ENCODE measurements around the gene IFITM2. TPM values are rescaled to one million over a fixed set of nuclear protein-coding genes. Genes with fewer than 3 reads are reported as not detected.
A peak's percentile ranks its signal among the peaks of the same experiment; 100 is the strongest.

Gene IFITM2
- total and polyA plus RNA-seq, 2 of the 4 experiments (the other 2 are of a cell fraction), result 31.2 to 564 TPM

DNA sequence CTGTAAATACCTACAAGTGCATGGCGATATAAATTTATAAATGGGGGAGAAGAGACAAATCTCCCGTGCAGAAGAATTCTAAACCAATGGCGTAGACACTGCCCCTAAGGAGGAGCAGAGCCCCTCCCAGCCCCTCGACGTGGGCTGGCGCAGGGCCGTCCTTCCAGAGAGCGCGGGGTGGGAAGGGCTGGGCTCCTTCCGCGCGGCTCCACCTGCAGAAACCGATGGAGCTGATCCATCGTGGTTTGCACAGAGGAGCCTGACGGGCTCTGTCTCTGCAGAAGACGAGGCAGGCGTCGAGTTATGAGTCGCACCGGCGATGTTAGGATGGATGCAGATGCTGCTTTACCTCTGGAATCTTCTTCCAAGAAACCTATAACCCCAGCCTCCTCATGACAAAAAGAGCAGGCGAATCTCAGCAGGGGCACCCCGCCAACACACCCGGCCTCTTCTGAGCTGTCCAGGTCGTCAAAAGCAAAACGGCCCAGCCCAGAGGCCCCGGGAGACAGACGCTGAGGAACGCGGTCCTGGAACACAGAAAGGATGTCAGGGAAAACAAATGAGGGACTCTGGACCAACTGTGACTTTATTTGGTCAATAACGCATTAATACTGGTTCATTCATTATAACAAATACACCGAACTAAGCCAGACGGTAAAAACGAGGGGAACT, 50.6 kb downstream of the IFITM2 start:
- H3K56ac ChIP-seq (ENCODE audit: extremely low read depth, insufficient read depth, low read length), result no peak overlapping the region
- H3K4me3 ChIP-seq (ENCODE audit: insufficient read depth, low read depth, low read length), result no peak overlapping the region
- no peak overlapping the region for H2BK5ac ChIP-seq (ENCODE audit: low read depth, low read length, poor library complexity, severe bottlenecking)
- H3K27ac ChIP-seq (ENCODE audit: insufficient read depth, low read length), result no peak overlapping the region
- in situ Hi-C loops (cut with MboI; ENCODE audit: low sequenced_read_pairs) (loop anchor here (10.0 kb wide), 1 partner anchor 53 kb away; the partner anchor contains the start of gene IFITM2), intact Hi-C loops (cut with micrococcal nuclease) (no loop called here), dilution Hi-C loops (cut with HindIII; ENCODE audit: low sequenced_read_pairs, unreplicated experiment) (no loop called here)
- H3K9me3 ChIP-seq (ENCODE audit: control insufficient read depth, insufficient read depth, low read length), result peaks cover 2% of the 10 kb centered on the region; the same call in 1 of the 2 replicates
- peaks cover 10% of the 10 kb centered on the region for H3K27me3 ChIP-seq (ENCODE audit: control insufficient read depth, insufficient read depth, low read length)
- no peak overlapping the region for H3K4me2 ChIP-seq (ENCODE audit: low read depth, low read length)
- H3K18ac ChIP-seq (ENCODE audit: low read depth, low read length), result no peak overlapping the region
- no peaks in the 10 kb centered on the region for H4K20me1 ChIP-seq (ENCODE audit: insufficient read depth, low read length)
- H3K9me1 ChIP-seq (ENCODE audit: insufficient read depth, low read length), result peaks cover 22% of the 10 kb centered on the region
- no peak overlapping the region for H2BK20ac ChIP-seq (ENCODE audit: low read depth, low read length)
- H2BK120ac ChIP-seq (ENCODE audit: low read depth, low read length), result no peak overlapping the region
- ATAC-seq (ENCODE audit: low read depth) (no peak), DNase-seq (no peak)
- peak overlapping the region; percentile 5 for H2AK9ac ChIP-seq (replicated peaks; ENCODE audit: low read depth, low read length, poor library complexity)
- no peak overlapping the region for H3K9ac ChIP-seq (ENCODE audit: low read depth, low read length)
- WGBS, 2 experiments (ENCODE audit: extremely low coverage in 2 of 2, insufficient read length in 1 of 2), result 50% methylated on average over 18 of the region's 34 CpGs; no CpG with 5 or more reads in 1 of the 2 experiments
- ChIA-PET POLR2A (ENCODE audit: unreplicated experiment) (no interaction called here), CTCF (no interaction called here)
- no peak overlapping the region for H3K23ac ChIP-seq (ENCODE audit: low read depth, low read length)
- no peak overlapping the region for H4K91ac ChIP-seq (ENCODE audit: insufficient read depth, low read depth, low read length)
- no peak overlapping the region for H3K4ac ChIP-seq (ENCODE audit: low read depth, low read length)
- peaks cover 8% of the 10 kb centered on the region for H3K4me1 ChIP-seq (ENCODE audit: control insufficient read depth, insufficient read depth, low read length)
- H2BK15ac ChIP-seq (ENCODE audit: low read depth, low read length), result no peak overlapping the region
- peaks cover 0 to 17% of the 10 kb centered on the region in 2 experiments; a peak in 1 of 4 replicates for H3K79me1 ChIP-seq (ENCODE audit: low read depth in 1 of 2, low read length in 2 of 2)
- no peak overlapping the region for H3K14ac ChIP-seq (replicated peaks; ENCODE audit: low read depth, low read length)
- TF ChIP-seq RCOR1 (IDR thresholded peaks at IDR 0.05; ENCODE audit: insufficient replicate concordance, low read length), result no peak
- no peak overlapping the region for H2AK5ac ChIP-seq (ENCODE audit: low read depth, low read length)
- no TSS peak for BruUV-seq (replicated peaks)
- no peak overlapping the region for H4K8ac ChIP-seq (ENCODE audit: low read depth in 2 of 2, low read length in 2 of 2)
- no peak overlapping the region for H2AFZ ChIP-seq (replicated peaks; ENCODE audit: low read length, poor library complexity)
- no peak overlapping the region for H4K5ac ChIP-seq (ENCODE audit: low read depth, low read length)
- no peaks in the 10 kb centered on the region for H3K36me3 ChIP-seq (ENCODE audit: control insufficient read depth, insufficient read depth, low read length)

Small RNA genes within 50 kb of the gene (microRNA-seq; reads per million reads assigned to microRNA genes)
- not detected for gene AC136475.6 (ENCODE audit: insufficient read depth, insufficient read length)

Small RNA genes within 50 kb of the gene (small RNA-seq; reads per million reads assigned to genes)
- 0 reads per million in 5 experiments for gene AC136475.6

Other genes starting within 250 kb of the IFITM2 start
- not detected in 2 replicates for gene SCGB1C1, start 114.7 kb upstream of the IFITM2 start, total RNA-seq (2012; rRNA removed)
- gene SCGB1C1, start 114.7 kb upstream of the IFITM2 start, polyA plus RNA-seq (2012; rRNA removed), result not detected in 2 replicates
- gene BET1L, start 100.4 kb upstream of the IFITM2 start, total RNA-seq (2012; rRNA removed), result 10.0 and 10.8 TPM in 2 replicates
- gene BET1L, start 100.4 kb upstream of the IFITM2 start, polyA plus RNA-seq (2012; rRNA removed), result 82.8 and 90.7 TPM in 2 replicates
- 114 and 129 TPM in 2 replicates for gene RIC8A, start 100.1 kb upstream of the IFITM2 start, total RNA-seq (2012; rRNA removed)
- gene RIC8A, start 100.1 kb upstream of the IFITM2 start, polyA plus RNA-seq (2012; rRNA removed), result 188 and 193 TPM in 2 replicates
- gene SIRT3, start 71.5 kb upstream of the IFITM2 start, total RNA-seq (2012; rRNA removed), result 4.4 and 5.4 TPM in 2 replicates
- 14.9 and 18.6 TPM in 2 replicates for gene SIRT3, start 71.5 kb upstream of the IFITM2 start, polyA plus RNA-seq (2012; rRNA removed)
- gene PSMD13, start 70.8 kb upstream of the IFITM2 start, total RNA-seq (2012; rRNA removed), result 217 and 232 TPM in 2 replicates
- 177 and 185 TPM in 2 replicates for gene PSMD13, start 70.8 kb upstream of the IFITM2 start, polyA plus RNA-seq (2012; rRNA removed)
- gene NLRP6, start 29.4 kb upstream of the IFITM2 start, total RNA-seq (2012; rRNA removed), result not detected in 2 replicates
- gene NLRP6, start 29.4 kb upstream of the IFITM2 start, polyA plus RNA-seq (2012; rRNA removed), result not detected in 2 replicates
- 1.4 and 1.8 TPM in 2 replicates for gene PGGHG, start 18.7 kb upstream of the IFITM2 start, total RNA-seq (2012; rRNA removed)
- 16.2 and 17.0 TPM in 2 replicates for gene PGGHG, start 18.7 kb upstream of the IFITM2 start, polyA plus RNA-seq (2012; rRNA removed)
- not detected in 2 replicates for gene IFITM5, start 8.3 kb upstream of the IFITM2 start, total RNA-seq (2012; rRNA removed)
- not detected in 2 replicates for gene IFITM5, start 8.3 kb upstream of the IFITM2 start, polyA plus RNA-seq (2012; rRNA removed)
- 14.4 and 24.2 TPM in 2 replicates for gene IFITM1, start 6.2 kb downstream of the IFITM2 start, total RNA-seq (2012; rRNA removed)
- 67.5 and 68.9 TPM in 2 replicates for gene IFITM1, start 6.2 kb downstream of the IFITM2 start, polyA plus RNA-seq (2012; rRNA removed)
- gene IFITM3, start 13.0 kb downstream of the IFITM2 start, total RNA-seq (2012; rRNA removed), result 40.9 and 52.5 TPM in 2 replicates
- 906 and 1,008 TPM in 2 replicates for gene IFITM3, start 13.0 kb downstream of the IFITM2 start, polyA plus RNA-seq (2012; rRNA removed)
- 5.2 and 6.1 TPM in 2 replicates for gene B4GALNT4, start 61.7 kb downstream of the IFITM2 start, total RNA-seq (2012; rRNA removed)
- gene B4GALNT4, start 61.7 kb downstream of the IFITM2 start, polyA plus RNA-seq (2012; rRNA removed), result 38.6 and 45.4 TPM in 2 replicates
- gene PKP3, start 86.4 kb downstream of the IFITM2 start, total RNA-seq (2012; rRNA removed), result 1.4 and 2.2 TPM in 2 replicates
- 1.5 and 2.6 TPM in 2 replicates for gene PKP3, start 86.4 kb downstream of the IFITM2 start, polyA plus RNA-seq (2012; rRNA removed)
- 9.4 and 10.9 TPM in 2 replicates for gene SIGIRR, start 107.2 kb downstream of the IFITM2 start, total RNA-seq (2012; rRNA removed)
- 27.6 and 33.8 TPM in 2 replicates for gene SIGIRR, start 107.2 kb downstream of the IFITM2 start, polyA plus RNA-seq (2012; rRNA removed)
- gene ANO9, start 134.2 kb downstream of the IFITM2 start, total RNA-seq (2012; rRNA removed), result not detected in 2 replicates
- gene ANO9, start 134.2 kb downstream of the IFITM2 start, polyA plus RNA-seq (2012; rRNA removed), result not detected in 2 replicates
- 21.4 and 23.5 TPM in 2 replicates for gene PTDSS2, start 142.5 kb downstream of the IFITM2 start, total RNA-seq (2012; rRNA removed)
- 26.6 and 29.8 TPM in 2 replicates for gene PTDSS2, start 142.5 kb downstream of the IFITM2 start, polyA plus RNA-seq (2012; rRNA removed)
- 138 and 143 TPM in 2 replicates for gene RNH1, start 199.4 kb downstream of the IFITM2 start, total RNA-seq (2012; rRNA removed)
- gene RNH1, start 199.4 kb downstream of the IFITM2 start, polyA plus RNA-seq (2012; rRNA removed), result 238 and 247 TPM in 2 replicates
- gene HRAS, start 227.8 kb downstream of the IFITM2 start, total RNA-seq (2012; rRNA removed), result 99.4 and 108 TPM in 2 replicates
- 123 and 154 TPM in 2 replicates for gene HRAS, start 227.8 kb downstream of the IFITM2 start, polyA plus RNA-seq (2012; rRNA removed)
- 0.28 and 0.36 TPM in 2 replicates for gene LRRC56, start 229.7 kb downstream of the IFITM2 start, total RNA-seq (2012; rRNA removed)
- gene LRRC56, start 229.7 kb downstream of the IFITM2 start, polyA plus RNA-seq (2012; rRNA removed), result 1.3 and 1.7 TPM in 2 replicates

All from IMR-90 (cell line).